CD4-positive, alpha-beta T cell treated with Interleukin-4 for 4 hours (primary cell): ENCODE data around the gene BCAS1.
A peak's percentile ranks its signal among the peaks of the same experiment; 100 is the strongest.

Source experiments
- DNase-seq: peaks from one replicate; pipeline ENCODE4 v3.0.0-alpha.2; 2020

The BCAS1 gene

DNA sequence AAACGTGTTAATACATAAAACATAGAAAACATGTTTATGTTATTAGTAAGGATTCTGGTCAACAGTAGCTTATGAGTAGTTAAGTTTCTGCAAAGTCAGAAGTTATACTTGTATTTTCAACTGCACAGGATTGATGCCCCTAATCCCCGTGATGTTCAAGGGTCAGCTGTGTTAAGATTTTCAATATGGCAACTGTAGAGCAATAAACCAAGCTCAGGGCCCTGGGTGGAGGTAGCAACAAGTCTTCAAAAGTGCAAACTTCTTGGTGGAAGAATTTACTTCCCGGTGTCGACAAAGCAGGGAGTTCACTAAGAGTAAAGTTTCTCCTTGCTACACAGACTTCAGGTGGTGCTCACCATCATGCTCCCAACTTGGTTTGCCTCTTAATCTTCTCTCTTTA is 4.1 kb upstream of the BCAS1 start:
- DNase-seq, result no peak

GRCh38 chr20:54073288-54073687 is 2.9 kb upstream of the BCAS1 start:
- DNase-seq, result no peak

GRCh38 chr20:54069501-54069971 is 858 bp downstream of the BCAS1 start:
- DNase-seq, result no peak

DNA sequence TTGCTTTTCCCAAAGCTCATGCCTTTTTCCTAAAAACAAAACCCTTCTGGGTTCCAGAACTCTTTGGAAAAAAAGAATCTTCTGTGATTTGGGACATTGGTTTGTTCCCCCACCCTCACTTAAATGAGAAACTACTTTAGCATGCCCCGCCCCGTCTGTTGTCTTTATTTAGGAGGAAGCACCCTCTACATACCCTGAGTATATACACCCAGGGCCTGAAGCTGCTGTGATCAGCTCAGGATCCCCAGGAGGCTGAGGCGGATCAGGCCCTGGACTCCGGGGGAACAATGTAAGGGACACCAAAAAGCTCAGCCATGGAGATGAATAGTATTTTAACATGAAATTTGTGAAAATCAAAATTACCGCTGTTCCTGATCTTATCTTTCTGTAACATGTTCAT is 1.4 kb downstream of the BCAS1 start:
- DNase-seq, result no peak

DNA sequence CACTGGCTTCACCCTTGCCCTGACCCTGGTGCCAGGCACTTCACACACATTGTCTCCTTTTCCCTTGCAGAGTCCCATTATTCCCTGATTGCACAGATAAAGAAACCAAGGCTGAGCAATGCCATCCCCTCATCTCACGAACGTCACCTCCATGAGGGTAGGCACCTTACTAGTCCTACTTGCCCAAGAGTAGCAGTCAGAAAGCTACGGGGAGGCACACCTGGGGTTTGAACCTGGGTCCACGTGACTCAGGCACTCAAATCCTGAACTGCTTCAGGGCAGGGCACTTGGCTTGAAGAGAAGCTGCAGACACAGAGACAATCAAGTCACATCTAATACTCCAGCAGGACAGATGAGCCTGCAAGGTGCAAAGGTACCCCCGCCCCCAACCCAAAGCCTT is 1.9 kb downstream of the BCAS1 start:
- no peak for DNase-seq

- DNase-seq, result no peak
These were observed 2.7 kb downstream of the BCAS1 start for GRCh38 chr20:54067606-54068174.

- DNase-seq, result no peak
These were observed 4.8 kb downstream of the BCAS1 start for GRCh38 chr20:54065601-54066038.

DNA sequence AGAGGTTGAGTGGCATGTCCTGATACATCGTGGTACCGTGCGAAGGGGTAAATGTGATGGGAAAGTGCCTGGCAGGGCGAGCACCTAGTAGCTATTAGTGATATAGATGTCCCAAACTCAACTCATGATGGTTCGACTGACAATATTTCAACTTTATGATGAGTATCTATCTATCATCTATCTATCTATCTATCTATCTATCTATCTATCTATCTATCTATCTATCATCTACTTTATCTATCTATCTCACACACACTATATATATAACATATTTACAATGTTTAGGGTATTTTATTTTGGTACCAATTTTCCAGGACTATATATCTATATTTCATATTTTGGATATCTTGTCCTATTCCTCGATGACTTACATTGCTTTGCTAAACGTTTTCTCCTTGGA is 5.5 kb downstream of the BCAS1 start:
- no peak for DNase-seq

- peak; percentile 51 for DNase-seq
These were observed 6.3 kb downstream of the BCAS1 start for GRCh38 chr20:54063992-54064676.

GRCh38 chr20:54063580-54063979 is 6.8 kb downstream of the BCAS1 start:
- no peak for DNase-seq

GRCh38 chr20:54062812-54063280 is 7.5 kb downstream of the BCAS1 start:
- peak; percentile 25 for DNase-seq

DNA sequence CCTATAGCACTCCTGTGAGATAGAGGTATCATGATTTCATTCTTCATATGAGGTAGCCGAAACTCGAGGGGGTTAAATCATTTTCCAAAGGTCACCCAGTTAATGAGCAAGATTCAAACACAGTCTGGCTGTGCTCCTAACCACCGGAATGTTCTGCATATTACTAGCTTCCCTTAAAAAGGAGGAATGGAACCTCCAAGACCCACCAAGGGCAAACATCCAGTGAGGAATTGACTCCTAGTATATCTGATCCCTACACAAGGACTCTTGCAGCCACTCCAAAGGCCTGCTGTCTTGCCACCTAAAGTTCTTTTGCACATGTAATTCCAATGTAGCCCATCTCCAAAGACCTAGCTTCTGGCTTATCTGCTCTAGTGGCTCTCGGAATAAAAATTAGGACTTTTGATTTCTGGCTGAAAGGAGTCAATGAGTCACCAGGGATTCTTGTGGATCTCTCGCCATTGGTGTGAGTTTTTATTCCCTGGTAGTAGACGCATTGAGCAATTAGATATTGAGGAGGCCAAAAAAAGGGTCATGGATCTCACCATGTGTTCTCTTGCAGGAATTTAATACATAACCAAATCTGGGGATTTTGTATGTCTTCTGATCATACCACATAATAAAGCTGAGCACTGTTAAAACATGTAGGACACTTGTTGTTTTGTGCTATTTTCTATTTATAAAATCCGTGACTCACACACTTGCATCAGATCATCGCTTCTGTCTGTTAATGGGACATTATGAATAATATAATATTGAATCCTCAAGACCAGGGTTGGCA is 9.1 kb downstream of the BCAS1 start:
- no peak for DNase-seq

- DNase-seq, result no peak
These were observed 10.6 kb downstream of the BCAS1 start for GRCh38 chr20:54059691-54060364.

DNA sequence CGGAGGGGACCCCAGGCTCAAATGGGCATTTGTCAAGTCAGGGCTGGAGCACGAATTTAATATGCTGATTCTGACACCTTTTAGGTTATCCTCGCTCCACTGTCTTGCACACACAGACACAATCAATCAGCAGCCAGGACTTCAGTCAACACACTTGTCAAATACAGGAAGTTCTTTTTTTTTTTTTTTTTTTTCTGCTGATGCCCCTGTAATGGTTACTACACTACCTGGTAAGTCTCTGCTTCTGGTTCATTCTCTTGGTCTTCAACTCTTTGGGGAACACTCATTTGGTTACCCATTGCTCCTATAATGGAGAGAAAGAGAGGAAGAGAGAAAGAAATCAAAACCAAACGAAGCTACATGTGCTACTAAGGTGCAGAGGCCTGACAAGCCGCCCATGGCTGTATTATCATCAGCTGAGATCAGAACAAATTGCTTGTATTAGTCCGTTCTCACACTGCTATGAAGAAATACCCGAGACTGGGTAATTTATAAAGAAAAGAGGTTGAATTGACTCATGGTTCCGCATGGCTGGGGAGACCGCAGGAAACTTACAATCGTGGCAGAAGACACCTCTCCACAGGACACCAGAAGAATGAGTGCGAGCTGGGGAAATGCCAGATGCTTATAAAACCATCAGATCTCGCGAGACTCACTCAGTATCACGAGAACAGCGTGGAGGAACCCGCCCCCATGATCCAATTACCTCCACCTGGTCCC is 11.8 kb downstream of the BCAS1 start:
- DNase-seq, result no peak

DNA sequence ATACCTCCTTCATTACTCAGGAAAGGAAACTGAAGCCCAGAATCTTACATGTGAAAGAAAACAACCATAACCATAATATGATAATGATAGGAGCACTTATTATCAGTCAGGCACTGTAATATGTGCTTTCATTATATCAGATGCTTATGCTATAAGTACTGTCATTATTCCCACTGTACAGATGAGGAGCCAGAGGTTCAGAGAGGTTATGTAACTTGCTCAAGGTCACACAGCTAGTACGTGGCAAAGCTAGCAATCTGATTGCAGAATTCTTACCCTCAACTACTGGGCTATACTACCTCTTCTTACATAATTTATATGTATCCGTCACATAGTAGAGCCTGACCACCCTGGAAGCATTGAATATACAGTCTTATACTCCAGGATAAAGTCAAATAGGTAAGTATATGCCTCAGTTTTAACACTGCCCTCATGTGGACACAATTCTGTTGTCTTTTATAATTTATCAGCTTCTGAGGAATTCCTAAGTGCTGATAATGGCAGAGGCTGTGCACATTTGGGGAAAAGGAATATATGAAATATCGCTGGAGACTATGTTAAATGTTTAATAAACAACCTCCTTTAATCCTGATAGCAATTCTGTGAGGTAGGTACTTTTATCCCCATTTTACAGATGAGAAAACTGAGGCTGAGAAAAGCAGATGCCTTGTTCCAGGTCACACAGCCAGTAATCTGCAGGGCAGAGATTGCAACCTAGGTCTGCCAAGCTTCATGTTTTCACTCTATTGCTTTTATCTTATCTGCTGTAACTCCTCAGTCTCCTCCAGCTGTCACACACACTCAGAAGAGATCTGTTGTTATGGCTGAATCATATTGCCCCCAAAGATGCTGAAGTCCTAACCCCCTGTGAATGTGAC is 13.4 kb downstream of the BCAS1 start:
- no peak for DNase-seq

GRCh38 chr20:54054516-54054915 is 15.9 kb downstream of the BCAS1 start:
- DNase-seq, result no peak

- DNase-seq, result no peak
These were observed 19.3 kb downstream of the BCAS1 start for GRCh38 chr20:54051068-54051467.

DNA sequence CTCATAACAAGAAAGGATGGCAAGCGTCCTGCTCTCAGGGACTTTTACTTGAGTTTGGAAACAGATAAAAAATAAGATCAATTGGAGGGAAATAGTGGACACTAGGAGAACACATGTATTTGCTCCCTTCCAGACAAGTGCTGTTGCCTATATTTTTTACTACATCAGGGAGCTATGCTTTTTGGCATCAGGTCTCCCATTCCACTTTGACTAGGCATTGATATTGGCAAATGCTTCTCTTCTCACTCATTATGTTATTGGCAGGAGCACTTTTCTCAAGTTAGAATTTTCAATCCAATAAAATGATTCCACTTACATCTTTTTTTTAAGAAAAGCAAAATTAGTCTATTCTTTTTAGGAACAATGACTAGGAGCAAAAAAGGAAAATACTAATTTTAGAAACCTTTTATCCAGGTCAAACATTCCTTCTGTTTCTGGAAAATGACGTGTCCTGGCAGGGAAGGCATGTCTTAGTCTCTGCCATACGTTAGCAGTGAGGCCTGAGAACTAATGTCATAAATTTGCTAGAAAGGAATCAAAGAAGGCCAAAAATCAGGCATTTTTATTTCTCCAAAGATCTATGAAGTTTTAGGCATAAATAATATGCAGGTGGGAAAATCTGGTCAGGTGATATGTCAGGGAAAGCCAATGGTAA is 21.4 kb downstream of the BCAS1 start:
- DNase-seq, result no peak

- DNase-seq, result no peak
These were observed 21.9 kb downstream of the BCAS1 start for GRCh38 chr20:54048481-54048880.

GRCh38 chr20:54047720-54048119 is 22.7 kb downstream of the BCAS1 start:
- DNase-seq, result no peak

DNA sequence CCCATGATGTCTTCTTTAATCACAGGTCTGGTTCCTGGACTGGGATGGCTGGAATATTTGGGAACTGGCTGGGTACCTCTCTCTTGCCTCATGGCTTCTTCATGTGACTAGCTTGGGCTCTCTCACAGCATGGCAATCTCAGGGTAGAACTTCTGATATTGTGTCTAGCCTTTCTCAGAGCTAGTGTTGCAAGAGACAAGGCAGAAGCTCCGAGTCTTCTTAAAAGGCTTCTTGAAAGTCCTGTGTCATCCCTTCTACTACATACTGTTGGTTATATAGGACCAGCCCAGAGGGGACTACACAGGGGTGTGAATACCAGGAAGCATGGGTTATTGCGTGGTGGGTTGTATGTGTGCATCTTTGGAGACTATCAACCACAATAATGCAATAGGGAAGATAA is 23.3 kb downstream of the BCAS1 start:
- DNase-seq, result no peak
